SK-N-SH (cell line): ENCODE data around the gene BZW2. TPM values are rescaled to one million over a fixed set of nuclear protein-coding genes. Genes with fewer than 3 reads are reported as not detected.

Source experiments
- CTCF ChIA-PET: fragments of 300-600, 350-600 bp; formaldehyde crosslinking; extraction: SDS; loops from one replicate; lab custom pipeline; 2021; lab: Yijun Ruan, JAX
- POLR2A ChIA-PET: fragments of 350-600 bp; sonication (Branson Sonifier 250); formaldehyde crosslinking; extraction: SDS; loops from one replicate; lab custom pipeline; 2020; ENCODE audit warnings: antibody characterized with exemption, inconsistent platforms; lab: Yijun Ruan, JAX
- DNase-seq: peaks from one replicate; pipeline ENCODE4 v3.0.0; 2012
- H2AFZ ChIP-seq: fragments of 200-600 bp; sonication (generic); 2 replicates; pipeline ENCODE4 v1.8.1; 2016; ENCODE audit warnings: antibody characterized with exemption, mild to moderate bottlenecking, low read depth
- H3F3A ChIP-seq: fragments of 200-600 bp; sonication (generic); replicated peaks from 2 replicates; pipeline ENCODE3; 2016; ENCODE audit warnings: antibody characterized with exemption, mild to moderate bottlenecking; ENCODE audit not compliant: insufficient read depth
- H3K27ac ChIP-seq, 2 experiments: fragments of 200-500 bp in 1 of 2; fragments of 200-600 bp in 1 of 2; sonication (Bioruptor generic) in 1 of 2; sonication (generic), shearing (Covaris generic) in 1 of 2; 2 replicates each; pipeline versions ENCODE4 v1.5.1 to v1.6.1; 2014 to 2016; ENCODE audit warnings: low read depth in 2 of 2, inconsistent platforms in 1 of 2, low read length in 1 of 2, mild to moderate bottlenecking in 1 of 2, mixed read lengths in 1 of 2
- H3K27me3 ChIP-seq: fragments of 200-600 bp; sonication (generic), shearing (Covaris generic); 2 replicates; pipeline ENCODE4 v1.6.1; 2016; ENCODE audit warnings: mixed run types; ENCODE audit not compliant: insufficient read depth
- H3K36me3 ChIP-seq, 2 experiments: fragments of 200-500 bp in 1 of 2; fragments of 200-600 bp in 1 of 2; sonication (Bioruptor generic) in 1 of 2; sonication (generic) in 1 of 2; replicated peaks in 1 of 2; 2 replicates each; pipeline versions ENCODE3 to v1.5.1; 2014 to 2016; ENCODE audit warnings: low read length in 1 of 2, mild to moderate bottlenecking in 1 of 2; ENCODE audit not compliant: insufficient read depth in 2 of 2, control insufficient read depth in 1 of 2
- H3K4me1 ChIP-seq, 2 experiments: fragments of 200-500 bp in 1 of 2; fragments of 200-600 bp in 1 of 2; sonication (Bioruptor generic) in 1 of 2; sonication (generic), shearing (Covaris generic) in 1 of 2; 2 replicates each; pipeline versions ENCODE4 v1.5.1 to v1.6.1; 2014 to 2016; ENCODE audit warnings: low read depth in 1 of 2, low read length in 1 of 2, mixed run types in 1 of 2; ENCODE audit not compliant: insufficient read depth in 2 of 2, control insufficient read depth in 1 of 2
- H3K4me2 ChIP-seq: fragments of 200-600 bp; sonication (generic), shearing (Covaris generic); 2 replicates; pipeline ENCODE4 v1.6.1; 2017; ENCODE audit warnings: mixed run types
- H3K4me3 ChIP-seq, 2 experiments: fragments of 200-500 bp in 1 of 2; fragments of 200-600 bp in 1 of 2; sonication (Bioruptor generic) in 1 of 2; sonication (generic), shearing (Covaris generic) in 1 of 2; 2 replicates each; pipeline versions ENCODE4 v1.5.1 to v1.8.1; 2014 to 2016; ENCODE audit warnings: low read depth in 2 of 2, inconsistent platforms in 1 of 2, low read length in 1 of 2, mild to moderate bottlenecking in 1 of 2, mixed read lengths in 1 of 2, moderate library complexity in 1 of 2
- H3K79me2 ChIP-seq: fragments of 200-600 bp; sonication (generic); 2 replicates; pipeline ENCODE4 v1.8.1; 2017; ENCODE audit warnings: mild to moderate bottlenecking; ENCODE audit not compliant: insufficient read depth
- H3K9ac ChIP-seq: fragments of 200-600 bp; sonication (generic); 2 replicates; pipeline ENCODE4 v1.6.1; 2017; ENCODE audit warnings: mixed run types
- H3K9me2 ChIP-seq: fragments of 200-600 bp; sonication (generic); 2 replicates; pipeline ENCODE4 v1.6.1; 2017; ENCODE audit warnings: mixed run types
- H3K9me3 ChIP-seq: fragments of 200-600 bp; sonication (generic); 2 replicates; pipeline ENCODE4 v1.6.1; 2017; ENCODE audit warnings: mixed run types, mild to moderate bottlenecking, moderate library complexity
- H4K20me1 ChIP-seq: fragments of 200-600 bp; sonication (generic); 2 replicates; pipeline ENCODE4 v1.6.1; 2017; ENCODE audit warnings: mild to moderate bottlenecking, mixed run types; ENCODE audit not compliant: insufficient read depth
- EP300 ChIP-seq, 2 experiments: IDR thresholded peaks; 2 replicates each; pipeline versions ENCODE4 v1.4.0 to v1.6.1; 2012; ENCODE audit warnings: borderline replicate concordance in 1 of 2, low read depth in 1 of 2, low read length in 1 of 2
- FOXM1 ChIP-seq: IDR thresholded peaks from 2 replicates; pipeline ENCODE4 v1.4.0; 2012; ENCODE audit warnings: low read depth, mild to moderate bottlenecking
- GATA2 ChIP-seq: sonication (generic); formaldehyde crosslinking; IDR thresholded peaks from 2 replicates; pipeline ENCODE4 v1.5.0; 2020; ENCODE audit warnings: mild to moderate bottlenecking, missing genetic modification reagents
- JUND ChIP-seq: IDR thresholded peaks from 2 replicates; pipeline ENCODE4 v1.4.0; 2012
- MEF2A ChIP-seq: IDR thresholded peaks from 2 replicates; pipeline ENCODE4 v1.4.0; 2012; ENCODE audit warnings: low read depth, borderline replicate concordance
- MXI1 ChIP-seq: IDR thresholded peaks from 2 replicates; pipeline ENCODE4 v1.6.1; 2012; ENCODE audit warnings: mild to moderate bottlenecking, low read depth, low read length, improper control_type of control experiment
- NFIC ChIP-seq: IDR thresholded peaks from 2 replicates; pipeline ENCODE4 v1.4.0; 2012; ENCODE audit warnings: borderline replicate concordance
- NRF1 ChIP-seq: IDR thresholded peaks from 2 replicates; pipeline ENCODE4 v1.6.1; 2012; ENCODE audit warnings: low read depth, mild to moderate bottlenecking, low read length
- POLR2AphosphoS5 ChIP-seq: IDR thresholded peaks from 2 replicates; pipeline ENCODE4 v1.6.1; 2012; ENCODE audit warnings: low read depth, low read length
- RFX5 ChIP-seq: IDR thresholded peaks from 2 replicates; pipeline ENCODE4 v1.6.1; 2012; ENCODE audit warnings: mild to moderate bottlenecking, improper control_type of control experiment, low read length
- RXRA ChIP-seq: IDR thresholded peaks from 2 replicates; pipeline ENCODE4 v1.4.0; 2012; ENCODE audit warnings: low read depth, mild to moderate bottlenecking, borderline replicate concordance
- SMC3 ChIP-seq: IDR thresholded peaks from 2 replicates; pipeline ENCODE4 v1.6.1; 2012; ENCODE audit warnings: low read depth, low read length, improper control_type of control experiment
- TAF1 ChIP-seq: IDR thresholded peaks from 2 replicates; pipeline ENCODE4 v1.6.1; 2012; ENCODE audit warnings: low read depth, mild to moderate bottlenecking, low read length, moderate library complexity, borderline replicate concordance
- TCF12 ChIP-seq: IDR thresholded peaks from 2 replicates; pipeline ENCODE4 v1.4.0; 2012
- TEAD4 ChIP-seq: IDR thresholded peaks from 2 replicates; pipeline ENCODE4 v1.4.0; 2012; ENCODE audit warnings: mild to moderate bottlenecking, borderline replicate concordance; ENCODE audit not compliant: insufficient read depth
- USF1 ChIP-seq: IDR thresholded peaks from 2 replicates; pipeline ENCODE4 v1.4.0; 2012; ENCODE audit warnings: low read depth, borderline replicate concordance
- YY1 ChIP-seq: IDR thresholded peaks from 2 replicates; pipeline ENCODE4 v1.4.0; 2012; ENCODE audit warnings: low read depth, mild to moderate bottlenecking
- ZBTB33 ChIP-seq: IDR thresholded peaks from 2 replicates; pipeline ENCODE4 v1.4.0; 2012; ENCODE audit warnings: low read depth, borderline replicate concordance
- WGBS: methylation state at CpG from one replicate; pipeline ENCODE4 v1.1.6; 2017; ENCODE audit warnings: low lambda C conversion rate; 5-methylcytosine and 5-hydroxymethylcytosine counted together
- polyA plus RNA-seq, 3 experiments: library from polyadenylated mRNA; depleted of rRNA; stranded (reverse); fragments of >200 nt; gene quantifications; 2 replicates each; pipeline ENCODE4 v1.2.3, GENCODE V29; 2012
- TF ChIP-seq, protein P1 (sequence below): IDR thresholded peaks from 2 replicates; pipeline ENCODE4 v1.6.1; 2012; ENCODE audit warnings: mild to moderate bottlenecking, low read depth, low read length, moderate library complexity
- TF ChIP-seq, protein P2 (sequence below): fragments of 150-350 bp; IDR thresholded peaks from 2 replicates; pipeline ENCODE4 v1.6.1; 2017; ENCODE audit warnings: antibody characterized with exemption, low read length, low read depth, borderline replicate concordance

Gene BZW2
- polyA plus RNA-seq, 1 of the 3 experiments (the other 2 are of a cell fraction): 71.9 TPM

- no peaks in the 10 kb centered on the region for H3K36me3 ChIP-seq
- POLR2A ChIA-PET: no interaction called here
- no peak overlapping the region for H3K4me3 ChIP-seq
- CTCF ChIA-PET: interaction anchor here (1.2 kb wide), 1 partner anchor 86 kb away, joined by 3 read pairs; no protein-coding TSS in a partner anchor
- peaks cover 4 to 11% of the 10 kb centered on the region in 2 experiments; a peak in 3 of 4 replicates for H3K4me1 ChIP-seq
- H3K9me3 ChIP-seq: no peaks in the 10 kb centered on the region
- H3K79me2 ChIP-seq: no peaks in the 10 kb centered on the region
- no peaks in the 10 kb centered on the region for H4K20me1 ChIP-seq
- H3K4me2 ChIP-seq: no peak overlapping the region
- no peaks in the 10 kb centered on the region for H3K27me3 ChIP-seq
- no peaks in the 10 kb centered on the region for H3K9me2 ChIP-seq
- H3K27ac ChIP-seq: no peak overlapping the region
- no peak for DNase-seq
- TF ChIP-seq, protein P1, sequence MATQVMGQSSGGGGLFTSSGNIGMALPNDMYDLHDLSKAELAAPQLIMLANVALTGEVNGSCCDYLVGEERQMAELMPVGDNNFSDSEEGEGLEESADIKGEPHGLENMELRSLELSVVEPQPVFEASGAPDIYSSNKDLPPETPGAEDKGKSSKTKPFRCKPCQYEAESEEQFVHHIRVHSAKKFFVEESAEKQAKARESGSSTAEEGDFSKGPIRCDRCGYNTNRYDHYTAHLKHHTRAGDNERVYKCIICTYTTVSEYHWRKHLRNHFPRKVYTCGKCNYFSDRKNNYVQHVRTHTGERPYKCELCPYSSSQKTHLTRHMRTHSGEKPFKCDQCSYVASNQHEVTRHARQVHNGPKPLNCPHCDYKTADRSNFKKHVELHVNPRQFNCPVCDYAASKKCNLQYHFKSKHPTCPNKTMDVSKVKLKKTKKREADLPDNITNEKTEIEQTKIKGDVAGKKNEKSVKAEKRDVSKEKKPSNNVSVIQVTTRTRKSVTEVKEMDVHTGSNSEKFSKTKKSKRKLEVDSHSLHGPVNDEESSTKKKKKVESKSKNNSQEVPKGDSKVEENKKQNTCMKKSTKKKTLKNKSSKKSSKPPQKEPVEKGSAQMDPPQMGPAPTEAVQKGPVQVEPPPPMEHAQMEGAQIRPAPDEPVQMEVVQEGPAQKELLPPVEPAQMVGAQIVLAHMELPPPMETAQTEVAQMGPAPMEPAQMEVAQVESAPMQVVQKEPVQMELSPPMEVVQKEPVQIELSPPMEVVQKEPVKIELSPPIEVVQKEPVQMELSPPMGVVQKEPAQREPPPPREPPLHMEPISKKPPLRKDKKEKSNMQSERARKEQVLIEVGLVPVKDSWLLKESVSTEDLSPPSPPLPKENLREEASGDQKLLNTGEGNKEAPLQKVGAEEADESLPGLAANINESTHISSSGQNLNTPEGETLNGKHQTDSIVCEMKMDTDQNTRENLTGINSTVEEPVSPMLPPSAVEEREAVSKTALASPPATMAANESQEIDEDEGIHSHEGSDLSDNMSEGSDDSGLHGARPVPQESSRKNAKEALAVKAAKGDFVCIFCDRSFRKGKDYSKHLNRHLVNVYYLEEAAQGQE: no peak
- TF ChIP-seq, protein P2, sequence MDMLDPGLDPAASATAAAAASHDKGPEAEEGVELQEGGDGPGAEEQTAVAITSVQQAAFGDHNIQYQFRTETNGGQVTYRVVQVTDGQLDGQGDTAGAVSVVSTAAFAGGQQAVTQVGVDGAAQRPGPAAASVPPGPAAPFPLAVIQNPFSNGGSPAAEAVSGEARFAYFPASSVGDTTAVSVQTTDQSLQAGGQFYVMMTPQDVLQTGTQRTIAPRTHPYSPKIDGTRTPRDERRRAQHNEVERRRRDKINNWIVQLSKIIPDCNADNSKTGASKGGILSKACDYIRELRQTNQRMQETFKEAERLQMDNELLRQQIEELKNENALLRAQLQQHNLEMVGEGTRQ: no peak
- TF ChIP-seq TEAD4: no peak
- TF ChIP-seq ZBTB33: no peak
- no peak for TF ChIP-seq MEF2A
- TF ChIP-seq POLR2AphosphoS5: no peak
- TF ChIP-seq GATA2 (CRISPR knock-in tag): no peak
- no peak for TF ChIP-seq YY1
- TF ChIP-seq MXI1: no peak
- TF ChIP-seq SMC3: no peak
- no peak for TF ChIP-seq TAF1
- TF ChIP-seq NRF1: no peak
- TF ChIP-seq FOXM1: no peak
- TF ChIP-seq RFX5: no peak
- TF ChIP-seq USF1: no peak
- TF ChIP-seq EP300 (IDR thresholded peaks at IDR 0.05; ENCODE audit: borderline replicate concordance in 1 of 2, low read depth in 1 of 2, low read length in 1 of 2): no peak
- TF ChIP-seq JUND: no peak
- no peak for TF ChIP-seq RXRA
- TF ChIP-seq TCF12: no peak
- no peak for TF ChIP-seq NFIC
- H3F3A ChIP-seq: peaks cover 5% of the 10 kb centered on the region
- H3K9ac ChIP-seq: no peak overlapping the region
- WGBS: 100% methylated on average over 1 of the region's 1 CpG
- no peak overlapping the region for H2AFZ ChIP-seq
Observed at GRCh38 chr7:16741676-16742075, 95.7 kb downstream of the BZW2 start.
